Activated naive CD8-positive, alpha-beta T cell treated with anti-CD3 and anti-CD28 coated beads, Interleukin-2, amount 50 U/mL, for 24 hours (primary cell): ENCODE results near the gene ELMOD2.
"Not testable (repeated sequence)": the region's sequence is repeated elsewhere in the genome, so short reads cannot be mapped to it uniquely, and the experiment has no call there.

ENCODE experiments used
- ATAC-seq: fragments of 150-1000 bp; cut with Tn5 transposase; one replicate; pipeline ENCODE4 v1.10.0; 2021
- DNase-seq: peaks from one replicate; pipeline ENCODE4 v3.0.0; 2021
- H3K27ac Mint-ChIP-seq: one replicate; pipeline ENCODE4 v1.8.0; 2021; ENCODE audit warnings: mild to moderate bottlenecking, mixed read lengths
- H3K27me3 Mint-ChIP-seq: one replicate; pipeline ENCODE4 v1.8.0; 2021; ENCODE audit warnings: mixed read lengths
- H3K36me3 Mint-ChIP-seq: one replicate; pipeline ENCODE4 v1.8.0; 2021; ENCODE audit warnings: low read depth, mixed read lengths
- H3K4me1 Mint-ChIP-seq: one replicate; pipeline ENCODE4 v1.8.0; 2021; ENCODE audit warnings: mixed read lengths
- H3K4me3 Mint-ChIP-seq: one replicate; pipeline ENCODE4 v1.8.0; 2021; ENCODE audit warnings: mild to moderate bottlenecking, moderate library complexity, mixed read lengths
- H3K9me3 Mint-ChIP-seq: one replicate; pipeline ENCODE4 v1.8.0; 2021; ENCODE audit warnings: mixed read lengths

Gene ELMOD2

GRCh38 chr4:140523857-140524742, at the start of gene ELMOD2:
Gene ELMOD2, plus strand, starts transcription at chr4:140524168. Its CDS starts 1,261 bp downstream, at chr4:140525429.
- DNase-seq: peak; percentile 97
- Mint-ChIP-seq H3K27me3 (no peaks in the 10 kb centered on the region), H3K4me1 (peaks cover 21% of the 10 kb centered on the region), H3K36me3 (peaks cover 17% of the 10 kb centered on the region), H3K27ac (peak within 1 kb of the TSS; percentile 60), H3K4me3 (peak within 1 kb of the TSS; percentile 88), H3K9me3 (no peaks in the 10 kb centered on the region)
- ATAC-seq: peak; percentile 100

GRCh38 chr4:140483445-140483844, 40.5 kb upstream of the ELMOD2 start:
- no peak overlapping the region for H3K27ac Mint-ChIP-seq
- H3K4me1 Mint-ChIP-seq: no peaks in the 10 kb centered on the region

GRCh38 chr4:140485939-140486338, 38.0 kb upstream of the ELMOD2 start:
- ATAC-seq: no peak
- Mint-ChIP-seq H3K9me3 (peaks cover 11% of the 10 kb centered on the region), H3K4me3 (no peak overlapping the region), H3K27me3 (peaks cover 13% of the 10 kb centered on the region), H3K27ac (no peak overlapping the region), H3K36me3 (peaks cover 2% of the 10 kb centered on the region), H3K4me1 (no peaks in the 10 kb centered on the region)
- no peak for DNase-seq

More at GRCh38 chr4:140483445-140483844, 40.5 kb upstream of the ELMOD2 start:
- Mint-ChIP-seq H3K27me3 (peaks cover 13% of the 10 kb centered on the region), H3K9me3 (peaks cover 11% of the 10 kb centered on the region), H3K4me3 (no peak overlapping the region), H3K36me3 (peaks cover 2% of the 10 kb centered on the region)
- ATAC-seq: no peak
- DNase-seq: no peak

GRCh38 chr4:140497405-140497746, 26.6 kb upstream of the ELMOD2 start:
- DNase-seq (no peak), ATAC-seq (no peak)
- Mint-ChIP-seq H3K4me1 (peaks cover 3% of the 10 kb centered on the region), H3K27me3 (peaks cover 51% of the 10 kb centered on the region), H3K9me3 (no peaks in the 10 kb centered on the region), H3K36me3 (no peaks in the 10 kb centered on the region), H3K27ac (no peak overlapping the region), H3K4me3 (peak overlapping the region; percentile 29)

GRCh38 chr4:140497747-140498636, 26.0 kb upstream of the ELMOD2 start, which contains the start of gene MGAT4D:
Gene MGAT4D, minus strand, starts transcription at chr4:140498293. Its CDS starts 71 bp downstream, at chr4:140498222.
- H3K27ac Mint-ChIP-seq: no peak within 1 kb of the TSS
- H3K9me3 Mint-ChIP-seq: no peaks in the 10 kb centered on the region
- no peaks in the 10 kb centered on the region for H3K36me3 Mint-ChIP-seq
- peaks cover 3% of the 10 kb centered on the region for H3K4me1 Mint-ChIP-seq
- peaks cover 56% of the 10 kb centered on the region for H3K27me3 Mint-ChIP-seq
- peak within 1 kb of the TSS; percentile 29 for H3K4me3 Mint-ChIP-seq
- DNase-seq (peak; percentile 4), ATAC-seq (peak; percentile 20)

GRCh38 chr4:140499391-140499790, 24.6 kb upstream of the ELMOD2 start:
- Mint-ChIP-seq H3K27me3 (peaks cover 60% of the 10 kb centered on the region), H3K36me3 (no peaks in the 10 kb centered on the region), H3K4me1 (peaks cover 3% of the 10 kb centered on the region), H3K9me3 (no peaks in the 10 kb centered on the region), H3K4me3 (no peak overlapping the region), H3K27ac (no peak overlapping the region)
- ATAC-seq (no peak), DNase-seq (no peak)

GRCh38 chr4:140504261-140504660, 19.7 kb upstream of the ELMOD2 start:
- no peak for DNase-seq
- Mint-ChIP-seq H3K4me3 (no peak overlapping the region), H3K27me3 (peaks cover 46% of the 10 kb centered on the region), H3K4me1 (no peaks in the 10 kb centered on the region), H3K9me3 (no peaks in the 10 kb centered on the region), H3K27ac (no peak overlapping the region), H3K36me3 (no peaks in the 10 kb centered on the region)
- no peak for ATAC-seq

GRCh38 chr4:140513765-140514164, 10.2 kb upstream of the ELMOD2 start:
- not testable (repeated sequence) for H3K4me3 Mint-ChIP-seq, H3K9me3 Mint-ChIP-seq, ATAC-seq, H3K27ac Mint-ChIP-seq, DNase-seq, H3K4me1 Mint-ChIP-seq, H3K36me3 Mint-ChIP-seq
- peaks cover 25% of the 10 kb centered on the region for H3K27me3 Mint-ChIP-seq

- ATAC-seq (no peak), DNase-seq (no peak)
- no peak overlapping the region for H3K27ac Mint-ChIP-seq
- H3K9me3 Mint-ChIP-seq: no peaks in the 10 kb centered on the region
- no peaks in the 10 kb centered on the region for H3K4me1 Mint-ChIP-seq
- H3K27me3 Mint-ChIP-seq: peaks cover 18% of the 10 kb centered on the region
- no peak overlapping the region for H3K4me3 Mint-ChIP-seq
- H3K36me3 Mint-ChIP-seq: no peaks in the 10 kb centered on the region
Measured at GRCh38 chr4:140515423-140515822, 8.5 kb upstream of the ELMOD2 start.

- Mint-ChIP-seq H3K36me3 (peaks cover 17% of the 10 kb centered on the region), H3K27ac (peak overlapping the region; percentile 60), H3K27me3 (no peaks in the 10 kb centered on the region), H3K4me1 (peaks cover 21% of the 10 kb centered on the region), H3K4me3 (peak overlapping the region; percentile 88), H3K9me3 (no peaks in the 10 kb centered on the region)
- ATAC-seq (peak; percentile 1), DNase-seq (no peak)
Measured at GRCh38 chr4:140523370-140523856, 555 bp upstream of the ELMOD2 start.

GRCh38 chr4:140529434-140529833, 5.5 kb downstream of the ELMOD2 start:
- Mint-ChIP-seq H3K4me3 (no peak overlapping the region), H3K36me3 (peaks cover 20% of the 10 kb centered on the region), H3K27me3 (no peaks in the 10 kb centered on the region), H3K27ac (no peak overlapping the region), H3K4me1 (peaks cover 13% of the 10 kb centered on the region), H3K9me3 (no peaks in the 10 kb centered on the region)
- DNase-seq (no peak), ATAC-seq (no peak)

GRCh38 chr4:140533951-140534480, 10.0 kb downstream of the ELMOD2 start:
- DNase-seq: no peak
- H3K4me3 Mint-ChIP-seq: no peak overlapping the region
- H3K4me1 Mint-ChIP-seq: no peaks in the 10 kb centered on the region
- no peaks in the 10 kb centered on the region for H3K27me3 Mint-ChIP-seq
- peaks cover 10% of the 10 kb centered on the region for H3K36me3 Mint-ChIP-seq
- H3K27ac Mint-ChIP-seq: no peak overlapping the region
- H3K9me3 Mint-ChIP-seq: no peaks in the 10 kb centered on the region
- ATAC-seq: no peak

GRCh38 chr4:140556372-140557085, 32.6 kb downstream of the ELMOD2 start:
- Mint-ChIP-seq H3K9me3 (no peaks in the 10 kb centered on the region), H3K4me3 (no peak overlapping the region), H3K27ac (peak overlapping the region; percentile 27), H3K36me3 (peaks cover 10% of the 10 kb centered on the region), H3K4me1 (peaks cover 20% of the 10 kb centered on the region), H3K27me3 (peaks cover 35% of the 10 kb centered on the region)
- peak; percentile 100 for ATAC-seq
- no peak for DNase-seq
